Gastrocnemius medialis (tissue), 4 donors: Measurements from ENCODE around the gene OR1D2.

Source experiments
- CTCF ChIP-seq, 5 experiments: fragments of 450-650 bp in 3 of 5; fragments of 200-600 bp in 2 of 5; sonication (generic) in 2 of 5; IDR thresholded peaks in 4 of 5; conservative IDR thresholded peaks in 1 of 5; 1 replicate in 4 of 5; 2 replicates in 1 of 5; pipeline ENCODE4 v1.5.1; 2016 to 2019; ENCODE audit warnings: antibody characterized with exemption in 5 of 5, mild to moderate bottlenecking in 3 of 5, moderate library complexity in 3 of 5
- POLR2A ChIP-seq, 2 donors: fragments of 450-650 bp; IDR thresholded peaks; one replicate each; pipeline ENCODE4 v1.6.1; 2017; ENCODE audit warnings: antibody characterized with exemption in 2 of 2, mild to moderate bottlenecking in 2 of 2, moderate library complexity in 2 of 2

- TF ChIP-seq CTCF (IDR thresholded peaks at IDR 0.05 in 4 of 5, conservative IDR thresholded peaks at IDR 0.05 in 1 of 5) (no peak), POLR2A (IDR thresholded peaks at IDR 0.05) (no peak)
Measured at GRCh38 chr17:3104322-3104721, at the start of gene OR1D2.
